22Rv1 (cell line): ENCODE data around the gene ATP13A5.

ENCODE experiments used
- H3K27ac ChIP-seq: fragments of 450-650 bp; 2 replicates; pipeline ENCODE4 v1.5.1; 2017
- CTCF ChIP-seq: fragments of 450-650 bp; IDR thresholded peaks from 2 replicates; pipeline ENCODE4 v1.5.1; 2017; ENCODE audit warnings: mild to moderate bottlenecking
- ZFX ChIP-seq: fragments of 450-650 bp; IDR thresholded peaks from 2 replicates; pipeline ENCODE4 v1.6.1; 2017; ENCODE audit warnings: antibody characterized with exemption, borderline replicate concordance

ATP13A5 gene

GRCh38 chr3:193378706-193379105 is at the start of gene ATP13A5:
ATP13A5 (minus strand) TSS chr3:193378753; CDS start chr3:193378725, 28 bp downstream.
- no peak within 1 kb of the TSS for H3K27ac ChIP-seq
- TF ChIP-seq CTCF = no peak
- no peak for TF ChIP-seq ZFX

- TF ChIP-seq CTCF (no peak), ZFX (no peak)
- H3K27ac ChIP-seq = no peak overlapping the region
Observed at GRCh38 chr3:193418576-193419373, 40.2 kb upstream of the ATP13A5 start.

GRCh38 chr3:193416629-193417028 is 38.1 kb upstream of the ATP13A5 start:
- no peak overlapping the region for H3K27ac ChIP-seq
- TF ChIP-seq CTCF (no peak), ZFX (no peak)

- H3K27ac ChIP-seq = no peak overlapping the region
- TF ChIP-seq CTCF (no peak), ZFX (no peak)
Observed at GRCh38 chr3:193407688-193408087, 29.1 kb upstream of the ATP13A5 start.

GRCh38 chr3:193407112-193407511 is 28.6 kb upstream of the ATP13A5 start:
- TF ChIP-seq CTCF (no peak), ZFX (no peak)
- H3K27ac ChIP-seq = no peak overlapping the region

- TF ChIP-seq ZFX = no peak
- no peak for TF ChIP-seq CTCF
Observed at GRCh38 chr3:193403307-193403706, 24.8 kb upstream of the ATP13A5 start.

GRCh38 chr3:193400304-193400703 is 21.8 kb upstream of the ATP13A5 start:
- no peak for TF ChIP-seq CTCF
- no peak for TF ChIP-seq ZFX
- H3K27ac ChIP-seq = no peak overlapping the region

More at GRCh38 chr3:193403307-193403706, 24.8 kb upstream of the ATP13A5 start:
- H3K27ac ChIP-seq = no peak overlapping the region
